Activated CD4-positive, alpha-beta T cell treated with anti-CD3 and anti-CD28 coated beads, Interleukin-2, amount 50 U/mL, for 1 hour (primary cell): ENCODE data around the gene LRBA.
"Not testable (repeated sequence)": the region's sequence is repeated elsewhere in the genome, so short reads cannot be mapped to it uniquely, and the experiment has no call there.

Experiments
- DNase-seq: peaks from one replicate; pipeline ENCODE4 v3.0.0-alpha.2; 2020

LRBA gene

GRCh38 chr4:150391052-150391451 is 624.0 kb downstream of the LRBA start:
- no peak for DNase-seq

GRCh38 chr4:150390531-150390910 is 624.6 kb downstream of the LRBA start:
- no peak for DNase-seq

- no peak for DNase-seq
These were observed 625.1 kb downstream of the LRBA start for GRCh38 chr4:150389896-150390530.

GRCh38 chr4:150387981-150388380 is 627.1 kb downstream of the LRBA start:
- DNase-seq = no peak

GRCh38 chr4:150386415-150386814 is 628.7 kb downstream of the LRBA start:
- not testable (repeated sequence) for DNase-seq

- DNase-seq = no peak
These were observed 629.5 kb downstream of the LRBA start for GRCh38 chr4:150385606-150386005.

GRCh38 chr4:150384249-150384648 is 630.8 kb downstream of the LRBA start:
- DNase-seq = no peak

GRCh38 chr4:150382028-150382427 is 633.1 kb downstream of the LRBA start:
- DNase-seq = no peak

GRCh38 chr4:150381609-150382008 is 633.5 kb downstream of the LRBA start:
- no peak for DNase-seq

GRCh38 chr4:150381036-150381435 is 634.0 kb downstream of the LRBA start:
- DNase-seq = no peak

GRCh38 chr4:150379454-150379853 is 635.6 kb downstream of the LRBA start:
- no peak for DNase-seq

- no peak for DNase-seq
These were observed 640.1 kb downstream of the LRBA start for GRCh38 chr4:150375025-150375424.

GRCh38 chr4:150371869-150372268 is 643.2 kb downstream of the LRBA start:
- no peak for DNase-seq

- DNase-seq = no peak
These were observed 645.4 kb downstream of the LRBA start for GRCh38 chr4:150369434-150370380.

GRCh38 chr4:150368667-150369066 is 646.4 kb downstream of the LRBA start:
- DNase-seq = no peak

GRCh38 chr4:150367326-150367725 is 647.8 kb downstream of the LRBA start:
- no peak for DNase-seq

GRCh38 chr4:150366487-150366999 is 648.5 kb downstream of the LRBA start:
- DNase-seq = no peak

GRCh38 chr4:150363721-150364688 is 651.1 kb downstream of the LRBA start:
- DNase-seq = no peak

- DNase-seq = no peak
These were observed 656.4 kb downstream of the LRBA start for GRCh38 chr4:150358691-150359090.

- DNase-seq = no peak
These were observed 657.3 kb downstream of the LRBA start for GRCh38 chr4:150357829-150358228.

- DNase-seq = no peak
These were observed 659.1 kb downstream of the LRBA start for GRCh38 chr4:150355858-150356455.

GRCh38 chr4:150355418-150355817 is 659.7 kb downstream of the LRBA start:
- no peak for DNase-seq
